PC-9 (cell line): Measurements from ENCODE around the gene PCID2. TPM values are rescaled to one million over a fixed set of nuclear protein-coding genes. Genes with fewer than 3 reads are reported as not detected.

Experiments used
- BruUV-seq: library from RNA; stranded (reverse); fragments of 400-500 nt; replicated peaks from 2 replicates; lab custom pipeline; 2021; lab: Mats Ljungman, UMichigan
- CTCF ChIA-PET: fragments of 300-600 bp; sonication (Branson Sonifier 250); formaldehyde crosslinking; loops from one replicate; lab custom pipeline; 2022; ENCODE audit warnings: antibody characterized with exemption; lab: Charles Lee
- POLR2A ChIA-PET: fragments of 300-600 bp; sonication (Branson Sonifier 250); formaldehyde crosslinking; loops from one replicate; lab custom pipeline; 2022; ENCODE audit warnings: antibody characterized with exemption; ENCODE audit not compliant: unreplicated experiment; lab: Charles Lee
- DNase-seq, 2 experiments: peaks; one replicate each; pipeline versions ENCODE4 v3.0.0 to v3.0.0-alpha.2; 2015 to 2022; ENCODE audit warnings: mixed read lengths in 1 of 2
- H2AFZ ChIP-seq: fragments of 200-600 bp; sonication (generic); 2 replicates; pipeline ENCODE4 v1.8.1; 2017; ENCODE audit warnings: antibody characterized with exemption
- H3F3A ChIP-seq: fragments of 200-600 bp; sonication (generic); 2 replicates; pipeline ENCODE4 v1.8.1; 2017; ENCODE audit warnings: antibody characterized with exemption, mild to moderate bottlenecking, low read depth; ENCODE audit not compliant: insufficient read depth
- H3K27ac ChIP-seq: fragments of 200-600 bp; sonication (generic); 2 replicates; pipeline ENCODE4 v1.6.1; 2016; ENCODE audit warnings: mixed run types
- H3K27me3 ChIP-seq: fragments of 200-600 bp; sonication (generic); 2 replicates; pipeline ENCODE4 v1.6.1; 2016; ENCODE audit warnings: low read depth, mixed run types; ENCODE audit not compliant: insufficient read depth
- H3K36me3 ChIP-seq: fragments of 200-600 bp; sonication (generic); 2 replicates; pipeline ENCODE4 v1.6.1; 2016; ENCODE audit warnings: low read depth, mixed run types
- H3K4me1 ChIP-seq: fragments of 200-600 bp; sonication (generic); replicated peaks from 2 replicates; pipeline ENCODE4 v1.6.1; 2016; ENCODE audit warnings: mixed run types; ENCODE audit not compliant: insufficient read depth
- H3K4me2 ChIP-seq: fragments of 200-600 bp; sonication (generic); 2 replicates; pipeline ENCODE4 v1.6.1; 2017; ENCODE audit warnings: mixed run types
- H3K4me3 ChIP-seq: fragments of 200-600 bp; sonication (generic); 2 replicates; pipeline ENCODE4 v1.6.1; 2016; ENCODE audit warnings: mixed run types
- H3K79me2 ChIP-seq: fragments of 200-600 bp; sonication (generic); 2 replicates; pipeline ENCODE4 v1.6.1; 2017; ENCODE audit warnings: low read depth, mixed run types
- H3K9me2 ChIP-seq: fragments of 200-600 bp; sonication (generic); 2 replicates; pipeline ENCODE4 v1.8.1; 2017; ENCODE audit warnings: mild to moderate bottlenecking; ENCODE audit not compliant: insufficient read depth
- H3K9me3 ChIP-seq: fragments of 200-600 bp; sonication (generic); 2 replicates; pipeline ENCODE4 v1.8.1; 2016; ENCODE audit warnings: low read depth; ENCODE audit not compliant: insufficient read depth
- H4K20me1 ChIP-seq: fragments of 200-600 bp; sonication (generic); 2 replicates; pipeline ENCODE4 v1.8.1; 2017; ENCODE audit not compliant: insufficient read depth
- EZH2 ChIP-seq: fragments of 200-600 bp; sonication (generic); IDR thresholded peaks from 2 replicates; pipeline ENCODE4 v1.8.0; 2017; ENCODE audit warnings: antibody characterized with exemption, low read depth
- intact Hi-C: fragments of 100-400 bp; cut with micrococcal nuclease; formaldehyde crosslinking; loops from one replicate; pipeline ENCODE4 v1.10.0; 2022; ENCODE audit not compliant: unreplicated experiment
- total RNA-seq: library from RNA; stranded (reverse); gene quantifications from 2 replicates; pipeline ENCODE4 v1.2.3, GENCODE V29; 2021
- TF ChIP-seq, protein P1 (sequence below): fragments of 200-600 bp; sonication (generic); conservative IDR thresholded peaks from 2 replicates; pipeline ENCODE4 v1.6.1; 2017; ENCODE audit warnings: mixed run types, antibody characterized with exemption, mild to moderate bottlenecking, moderate library complexity

Gene PCID2
- total RNA-seq, 1 experiment from 2014 or later = 71.8 TPM

DNA sequence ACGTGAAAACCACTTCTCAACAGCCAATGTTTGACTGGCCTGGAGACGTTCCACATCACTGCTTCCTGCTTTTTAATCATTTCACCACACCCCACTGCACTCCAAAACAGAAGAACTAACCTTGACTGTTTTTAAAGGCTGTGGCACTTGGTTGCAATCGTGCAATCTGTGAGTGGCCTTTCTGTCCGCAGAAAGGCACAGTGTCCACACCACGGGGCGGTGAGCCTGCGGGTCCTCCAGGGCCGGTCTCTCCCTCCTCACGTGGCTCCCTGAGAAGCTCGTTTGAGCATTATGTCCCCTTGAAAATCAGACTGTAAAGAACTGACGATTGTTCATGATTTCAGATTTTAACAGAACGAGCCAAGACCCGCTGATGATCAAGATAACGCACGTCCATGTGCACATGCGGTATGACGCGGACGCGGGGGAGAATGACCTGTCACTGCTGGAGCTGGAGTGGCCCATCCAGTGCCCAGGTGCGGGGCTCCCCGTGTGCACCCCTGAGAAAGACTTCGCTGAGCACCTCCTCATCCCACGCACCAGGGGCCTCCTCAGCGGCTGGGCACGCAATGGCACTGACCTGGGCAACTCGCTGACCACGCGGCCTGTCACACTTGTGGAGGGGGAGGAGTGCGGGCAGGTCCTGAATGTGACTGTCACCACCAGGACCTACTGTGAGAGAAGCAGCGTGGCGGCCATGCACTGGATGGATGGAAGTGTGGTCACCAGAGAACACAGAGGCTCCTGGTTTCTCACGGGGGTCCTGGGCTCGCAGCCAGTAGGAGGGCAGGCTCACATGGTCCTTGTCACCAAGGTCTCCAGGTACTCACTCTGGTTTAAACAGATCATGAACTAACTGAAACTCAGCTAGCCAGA is 37.0 kb downstream of the PCID2 start:
- intact Hi-C loops = no loop called here
- POLR2A ChIA-PET = no interaction called here
- CTCF ChIA-PET = no interaction called here

DNA sequence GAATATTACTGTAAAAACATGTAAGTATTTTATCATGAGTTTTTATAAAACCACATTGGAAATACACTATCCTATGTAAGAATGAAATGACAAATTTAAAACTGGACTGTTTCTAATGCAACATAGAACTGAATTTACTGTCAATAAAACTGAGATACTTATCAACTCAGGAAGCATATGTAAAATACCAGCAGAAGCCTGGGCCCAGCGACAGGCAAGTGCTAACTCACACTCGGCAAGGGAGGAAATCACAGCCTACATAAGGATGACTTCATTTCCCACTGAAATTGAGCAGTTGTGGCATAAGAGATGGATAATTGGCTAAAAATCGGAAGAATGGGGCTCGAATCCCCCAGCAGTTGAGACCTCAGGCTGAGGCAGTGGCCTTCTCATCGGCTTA is 38.0 kb downstream of the PCID2 start:
- TF ChIP-seq, protein P1, sequence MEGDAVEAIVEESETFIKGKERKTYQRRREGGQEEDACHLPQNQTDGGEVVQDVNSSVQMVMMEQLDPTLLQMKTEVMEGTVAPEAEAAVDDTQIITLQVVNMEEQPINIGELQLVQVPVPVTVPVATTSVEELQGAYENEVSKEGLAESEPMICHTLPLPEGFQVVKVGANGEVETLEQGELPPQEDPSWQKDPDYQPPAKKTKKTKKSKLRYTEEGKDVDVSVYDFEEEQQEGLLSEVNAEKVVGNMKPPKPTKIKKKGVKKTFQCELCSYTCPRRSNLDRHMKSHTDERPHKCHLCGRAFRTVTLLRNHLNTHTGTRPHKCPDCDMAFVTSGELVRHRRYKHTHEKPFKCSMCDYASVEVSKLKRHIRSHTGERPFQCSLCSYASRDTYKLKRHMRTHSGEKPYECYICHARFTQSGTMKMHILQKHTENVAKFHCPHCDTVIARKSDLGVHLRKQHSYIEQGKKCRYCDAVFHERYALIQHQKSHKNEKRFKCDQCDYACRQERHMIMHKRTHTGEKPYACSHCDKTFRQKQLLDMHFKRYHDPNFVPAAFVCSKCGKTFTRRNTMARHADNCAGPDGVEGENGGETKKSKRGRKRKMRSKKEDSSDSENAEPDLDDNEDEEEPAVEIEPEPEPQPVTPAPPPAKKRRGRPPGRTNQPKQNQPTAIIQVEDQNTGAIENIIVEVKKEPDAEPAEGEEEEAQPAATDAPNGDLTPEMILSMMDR = no peak
- no peaks in the 10 kb centered on the region for H3K27me3 ChIP-seq
- DNase-seq = no peak
- no peaks in the 10 kb centered on the region for H3K9me2 ChIP-seq
- ChIA-PET POLR2A (no interaction called here), CTCF (no interaction called here)
- H3K9me3 ChIP-seq = no peaks in the 10 kb centered on the region
- no peaks in the 10 kb centered on the region for H3K79me2 ChIP-seq
- intact Hi-C loops = no loop called here
- no peaks in the 10 kb centered on the region for H3K4me1 ChIP-seq
- H4K20me1 ChIP-seq = no peaks in the 10 kb centered on the region
- H3K4me2 ChIP-seq = no peak overlapping the region
- no peak overlapping the region for H3K4me3 ChIP-seq
- no peak overlapping the region for H3K27ac ChIP-seq
- H3K36me3 ChIP-seq = peaks cover 5% of the 10 kb centered on the region; the same call in 1 of the 2 replicates
- BruUV-seq = no TSS peak
- H3F3A ChIP-seq = peaks cover 7% of the 10 kb centered on the region; the same call in 1 of the 2 replicates
- H2AFZ ChIP-seq = no peak overlapping the region

More for the DNA sequence above, 37.0 kb downstream of the PCID2 start:
- Histone ChIP-seq H3K79me2 (no peaks in the 10 kb centered on the region), H3K27me3 (no peaks in the 10 kb centered on the region), H4K20me1 (no peaks in the 10 kb centered on the region), H3K4me2 (no peak overlapping the region), H2AFZ (no peak overlapping the region), H3K27ac (no peak overlapping the region), H3K36me3 (peaks cover 5% of the 10 kb centered on the region; the same call in 1 of the 2 replicates), H3K4me1 (no peaks in the 10 kb centered on the region), H3F3A (peaks cover 7% of the 10 kb centered on the region; the same call in 1 of the 2 replicates), H3K9me3 (no peaks in the 10 kb centered on the region), H3K4me3 (no peak overlapping the region), H3K9me2 (no peaks in the 10 kb centered on the region)
- no TSS peak for BruUV-seq
- no peak for DNase-seq
- TF ChIP-seq EZH2 = no peak
- TF ChIP-seq, protein P1 = no peak

DNA sequence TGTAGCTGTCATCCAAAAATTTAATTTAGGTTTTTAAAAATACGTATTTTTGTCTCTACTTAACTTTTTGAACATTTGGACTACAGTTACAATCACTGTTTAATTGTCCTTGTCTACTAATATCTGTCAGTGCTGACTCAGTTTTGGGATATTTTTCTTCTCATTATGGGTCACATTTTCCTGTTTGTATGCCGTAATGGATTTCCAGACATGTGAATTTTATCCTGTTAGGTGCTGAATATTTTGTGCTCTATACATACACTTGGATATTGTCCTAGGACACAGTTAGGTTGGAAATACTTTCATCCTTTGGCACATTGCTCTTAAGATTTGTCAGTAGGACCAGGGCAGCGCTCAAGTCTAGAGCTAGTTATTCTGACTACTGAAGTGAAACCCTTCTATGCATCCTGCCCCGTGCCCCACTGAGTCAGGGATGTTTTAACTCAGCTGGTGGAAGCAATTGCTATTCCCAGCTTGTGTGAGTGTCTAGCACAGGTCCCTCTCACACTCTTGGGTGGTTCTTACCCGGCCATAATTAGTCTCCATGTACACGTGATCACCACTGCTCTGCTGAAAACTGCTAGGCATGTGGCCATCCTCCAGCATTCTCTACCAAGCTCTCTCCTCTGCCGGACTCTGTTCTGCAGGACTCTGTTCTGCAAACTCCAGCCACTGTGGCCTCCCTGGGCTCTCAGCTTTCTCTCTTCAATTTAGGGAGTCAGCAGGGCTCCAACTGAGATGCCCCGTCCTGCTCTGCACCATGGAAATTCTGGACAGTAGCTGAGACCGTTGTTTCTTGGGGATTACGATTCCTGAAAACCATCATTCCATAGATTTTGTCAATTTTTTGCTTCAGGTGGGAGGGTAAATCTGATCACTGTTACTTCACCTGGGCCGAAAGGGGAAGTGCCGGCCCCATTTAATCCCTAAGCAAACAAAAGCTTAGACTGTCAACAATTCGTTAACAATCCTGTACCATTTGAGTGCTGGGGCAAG is 38.9 kb downstream of the PCID2 start:
- no peak overlapping the region for H3K4me3 ChIP-seq
- no peak overlapping the region for H2AFZ ChIP-seq
- no peaks in the 10 kb centered on the region for H3K9me3 ChIP-seq
- intact Hi-C loops = no loop called here
- no peaks in the 10 kb centered on the region for H4K20me1 ChIP-seq
- no TSS peak for BruUV-seq
- H3K27ac ChIP-seq = no peak overlapping the region
- H3F3A ChIP-seq = peaks cover 7% of the 10 kb centered on the region; the same call in 1 of the 2 replicates
- ChIA-PET CTCF (no interaction called here), POLR2A (no interaction called here)
- DNase-seq = no peak
- H3K79me2 ChIP-seq = no peaks in the 10 kb centered on the region
- no peaks in the 10 kb centered on the region for H3K9me2 ChIP-seq
- H3K4me1 ChIP-seq = no peaks in the 10 kb centered on the region
- no peaks in the 10 kb centered on the region; the same call in 1 of the 2 replicates for H3K36me3 ChIP-seq
- TF ChIP-seq, protein P1 = no peak
- no peak for TF ChIP-seq EZH2
- H3K27me3 ChIP-seq = no peaks in the 10 kb centered on the region
- no peak overlapping the region for H3K4me2 ChIP-seq
